ENCODE results near the gene TFPI.
A peak's percentile ranks its signal among the peaks of the same experiment; 100 is the strongest.
"Not testable (repeated sequence)": the region's sequence is repeated elsewhere in the genome, so short reads cannot be mapped to it uniquely, and the experiment has no call there.

TFPI gene

DNA sequence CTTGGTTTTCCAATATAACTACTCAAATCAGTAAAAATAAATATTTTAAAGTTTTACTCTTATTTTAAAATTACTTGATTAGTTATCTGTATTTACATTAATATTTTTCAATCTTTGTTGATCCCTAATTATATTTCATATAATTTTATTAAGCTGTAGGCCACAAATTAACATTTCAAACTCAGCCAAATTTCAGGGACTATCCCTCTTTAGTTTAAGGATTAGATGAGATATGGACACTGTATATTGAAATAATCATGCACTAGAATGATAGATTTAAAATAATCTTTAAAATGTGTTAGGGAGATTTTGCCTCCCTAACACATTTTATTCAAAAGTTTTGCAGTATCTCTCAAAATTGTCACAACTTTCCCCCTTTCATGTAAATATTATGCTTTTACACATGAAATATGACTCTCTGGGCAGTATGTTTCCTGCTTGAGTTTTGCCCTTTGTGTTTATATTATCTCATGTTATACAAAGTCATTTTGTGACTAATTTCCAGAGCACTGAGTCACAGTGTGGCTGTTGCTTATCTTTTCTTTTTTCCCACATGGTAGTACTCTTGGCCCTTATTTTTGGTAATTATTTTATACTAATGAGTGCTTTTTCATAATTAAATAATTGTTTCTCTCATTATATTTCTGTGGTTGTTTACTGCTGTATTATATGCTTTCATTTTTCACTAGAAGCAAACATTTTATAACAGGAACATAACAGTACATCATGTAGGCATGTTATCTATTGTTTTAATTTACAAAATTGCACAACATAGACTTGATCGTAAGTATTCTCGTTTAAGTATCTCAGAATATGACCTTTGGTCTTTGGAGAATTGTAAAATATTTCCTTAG, 1.2 kb downstream of the TFPI start:
- no peak for DNase-seq (ENCODE audit: low spot score)

DNA sequence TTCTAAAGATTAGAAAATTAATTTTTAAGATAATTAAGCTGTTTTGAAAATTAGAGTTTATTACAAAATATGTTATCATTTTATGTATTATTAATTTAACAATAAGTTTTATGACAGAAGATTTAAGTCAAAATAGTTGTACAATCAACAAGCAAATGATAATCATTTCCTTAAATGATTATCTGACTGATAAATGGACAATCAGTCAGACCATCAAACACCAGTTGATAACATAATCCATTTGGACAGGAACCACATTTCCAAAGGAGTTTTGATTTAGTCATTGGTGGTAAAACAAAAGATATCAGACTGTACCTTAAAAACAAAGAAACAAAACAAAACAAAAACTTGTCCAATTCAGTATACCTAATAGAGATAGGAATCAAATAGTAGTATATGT, 1.9 kb downstream of the TFPI start:
- no peak for DNase-seq (ENCODE audit: low spot score)

DNA sequence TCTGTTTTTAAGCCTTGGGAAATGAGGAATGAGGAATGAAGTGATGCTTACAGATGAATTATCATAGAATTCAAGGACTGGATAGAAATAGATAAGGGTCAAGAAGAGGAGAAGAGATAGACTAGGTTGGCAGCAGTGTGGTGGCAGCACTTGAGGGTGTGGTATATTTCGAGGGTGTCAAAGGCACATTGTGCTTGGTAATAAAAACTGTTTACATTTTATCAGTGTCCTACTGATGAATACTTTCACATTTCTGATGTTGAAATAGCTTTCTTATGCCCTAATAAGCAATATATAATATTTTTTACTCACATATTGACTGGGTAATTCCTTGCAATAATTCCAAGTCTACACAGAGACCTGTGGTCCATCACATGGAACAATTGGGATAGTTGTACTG, 3.4 kb downstream of the TFPI start:
- DNase-seq (ENCODE audit: low spot score) = no peak

DNA sequence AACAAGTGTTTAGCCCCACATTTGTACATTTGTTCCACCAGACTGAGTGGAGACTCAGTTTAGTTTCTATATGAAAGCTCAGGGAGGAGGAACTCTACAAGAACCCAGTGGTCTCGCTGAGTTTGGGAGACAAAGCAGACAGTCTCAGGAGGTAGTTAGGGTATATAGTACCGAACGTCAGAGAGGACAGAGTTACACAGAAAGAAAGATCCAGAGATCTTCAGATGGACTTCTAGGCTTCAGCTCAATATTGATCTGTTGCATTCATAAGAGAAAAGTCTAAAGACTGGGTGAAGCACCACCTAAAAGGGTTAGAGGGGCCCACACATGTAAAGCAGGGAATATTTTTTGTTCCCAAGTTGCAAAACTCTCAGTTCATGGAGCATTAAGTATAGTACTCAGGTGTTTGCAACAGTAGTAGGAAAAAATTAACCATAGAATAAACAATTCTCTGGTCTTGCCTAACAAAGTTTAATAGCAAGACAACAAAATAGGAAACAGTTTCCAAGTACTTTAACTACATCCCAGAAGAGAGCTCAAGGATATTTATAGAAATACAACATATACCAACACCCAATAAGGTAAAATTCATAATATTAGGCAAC, 4.2 kb downstream of the TFPI start:
- DNase-seq (ENCODE audit: low spot score) = no peak

DNA sequence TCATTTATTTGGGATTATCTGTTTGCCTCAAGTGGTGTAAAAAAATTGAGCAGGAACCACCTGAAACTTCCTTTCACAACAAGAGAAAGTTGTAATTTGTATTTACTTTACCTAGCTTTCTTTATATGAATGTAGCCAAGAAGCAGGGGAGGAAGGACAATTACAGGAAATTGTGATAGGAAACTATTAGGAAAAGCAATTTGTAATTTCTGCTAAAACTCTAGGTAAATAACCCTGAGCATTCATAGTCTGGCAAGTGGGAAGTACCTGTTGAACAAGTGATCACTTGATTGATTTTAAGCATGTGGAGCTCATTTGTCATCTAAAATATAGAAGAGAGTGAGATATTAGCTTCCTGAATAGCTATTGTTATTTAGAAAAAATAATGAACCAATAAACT, 5.0 kb downstream of the TFPI start:
- DNase-seq (ENCODE audit: low spot score) = no peak

DNA sequence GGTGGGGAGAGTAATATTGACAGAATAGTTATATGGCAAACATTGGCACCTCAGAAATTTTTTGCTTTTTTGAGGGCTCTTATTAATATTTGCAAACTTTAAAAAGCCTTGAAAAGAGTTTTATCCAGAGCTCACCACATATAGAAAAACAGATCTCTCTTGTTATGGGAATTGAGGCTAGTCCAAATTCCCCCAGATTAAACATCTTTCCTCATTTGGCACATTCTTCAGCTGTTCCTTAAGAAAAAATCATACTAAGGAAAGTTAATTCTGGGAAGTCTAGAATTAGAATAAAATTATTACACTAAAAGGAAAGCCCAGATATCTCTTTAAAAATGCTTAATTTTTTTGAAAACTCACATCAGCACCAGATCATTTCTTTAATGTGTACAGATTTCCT, 5.6 kb downstream of the TFPI start:
- no peak for DNase-seq (ENCODE audit: low spot score)

DNA sequence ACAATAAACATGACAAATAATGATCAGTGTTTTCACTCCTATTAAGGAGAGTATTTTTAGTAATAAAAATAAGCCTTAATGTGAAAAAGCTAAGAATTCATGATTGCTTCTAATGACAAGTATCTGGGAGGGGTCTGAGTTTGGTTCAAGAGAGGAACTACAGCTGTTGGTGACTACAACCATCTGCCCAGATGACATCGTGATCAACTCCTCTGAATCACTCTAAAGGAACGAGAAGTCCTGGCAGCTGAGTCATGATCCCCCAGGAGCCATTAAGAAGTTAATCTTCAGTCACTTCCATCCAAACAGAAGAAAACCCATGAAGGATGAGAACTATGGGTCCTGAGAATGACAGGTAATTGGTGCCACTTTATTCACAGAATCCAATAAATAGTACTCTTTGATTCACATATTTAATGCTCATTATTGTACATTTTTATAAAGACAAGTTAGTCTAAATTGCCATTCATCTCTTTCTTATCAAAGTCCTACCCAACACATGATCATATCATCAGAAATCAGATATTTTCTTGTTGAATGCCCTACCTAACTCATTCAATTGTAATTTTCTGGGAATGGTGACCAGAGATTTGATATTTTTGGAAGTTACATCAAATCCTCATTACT, 6.8 kb downstream of the TFPI start:
- peak; percentile 79 for DNase-seq (ENCODE audit: low spot score)

DNA sequence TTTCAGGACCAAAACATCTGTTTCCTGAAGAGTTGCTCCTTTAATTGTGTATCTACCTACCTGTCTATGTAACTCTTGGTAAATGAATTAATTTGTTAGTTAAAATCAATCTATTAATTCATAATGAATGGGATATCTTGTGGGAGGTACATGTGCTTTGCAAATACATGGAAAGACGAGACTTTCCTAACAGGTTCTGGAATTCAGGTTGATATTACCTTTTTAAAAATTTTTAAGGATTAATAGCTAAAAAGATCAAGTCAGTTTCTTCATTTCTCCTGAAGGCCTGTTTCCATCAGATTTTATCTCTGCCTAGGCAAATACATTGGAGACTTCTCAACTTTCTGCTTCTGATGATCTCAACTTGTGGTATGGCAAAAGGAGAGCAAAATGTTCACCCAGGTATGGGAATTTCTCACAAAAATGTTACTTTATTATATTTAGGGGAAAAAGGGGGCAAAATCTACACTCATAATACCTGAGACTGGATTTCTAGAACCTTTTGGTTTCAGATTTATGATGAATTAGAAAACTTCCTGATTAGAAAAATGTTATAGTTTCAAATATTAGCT, 7.4 kb downstream of the TFPI start:
- DNase-seq (ENCODE audit: low spot score) = no peak

DNA sequence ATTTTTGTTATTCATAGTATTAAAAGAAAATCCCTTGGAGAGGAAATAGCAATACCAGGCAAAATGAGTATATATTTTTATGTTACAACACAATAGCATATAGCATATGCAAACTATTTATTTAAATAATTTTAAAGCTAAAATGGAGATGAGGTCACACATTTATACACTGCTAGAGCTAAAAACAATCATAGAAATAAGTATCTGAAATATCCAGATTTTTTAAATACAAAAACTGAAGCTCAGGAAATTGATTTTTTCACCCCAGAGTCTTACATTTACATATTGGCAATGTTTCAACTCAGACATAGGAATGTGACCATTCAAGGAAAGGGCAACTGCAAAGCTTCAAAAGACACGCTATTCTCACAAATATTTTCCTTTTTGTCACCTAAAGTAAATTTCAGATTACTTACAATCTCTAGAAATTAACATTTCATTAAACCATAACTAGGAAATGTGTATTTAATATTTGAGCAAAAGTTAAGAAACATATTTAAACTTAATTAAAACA, 8.9 kb downstream of the TFPI start:
- DNase-seq (ENCODE audit: low spot score) = no peak

DNA sequence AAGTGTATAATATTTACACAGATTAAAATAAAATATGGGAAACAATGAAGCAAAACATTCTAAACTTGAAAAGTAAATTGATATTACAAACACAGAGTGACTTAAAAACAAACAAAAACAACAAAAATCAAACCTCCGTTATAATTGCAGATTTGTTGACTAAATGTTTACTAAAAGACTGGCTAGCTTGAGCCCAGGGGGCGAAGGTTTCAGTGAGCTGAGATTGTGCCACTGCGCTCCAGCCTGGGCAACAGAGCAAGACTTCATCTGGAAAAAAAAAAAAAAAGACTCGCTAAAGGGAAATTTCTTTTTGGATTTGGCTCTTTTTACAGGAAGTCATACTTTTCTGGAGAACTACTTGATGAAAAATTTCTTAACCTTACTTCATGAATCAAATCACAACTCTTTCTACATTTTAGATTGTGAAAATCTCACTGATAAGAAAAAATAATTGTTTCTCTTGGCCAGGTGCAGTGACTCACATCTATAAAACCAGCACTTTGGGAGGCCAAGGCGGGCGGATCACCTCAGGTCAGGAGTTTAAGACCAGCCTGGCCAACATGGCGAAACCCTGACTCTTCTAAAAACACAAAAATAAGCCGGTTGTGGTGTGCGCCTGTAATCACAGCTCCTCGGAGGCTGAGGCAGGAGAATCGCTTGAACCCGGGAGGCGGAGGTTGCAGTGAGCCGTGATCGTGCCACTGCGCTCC, 9.7 kb downstream of the TFPI start:
- DNase-seq (ENCODE audit: low spot score) = no peak

DNA sequence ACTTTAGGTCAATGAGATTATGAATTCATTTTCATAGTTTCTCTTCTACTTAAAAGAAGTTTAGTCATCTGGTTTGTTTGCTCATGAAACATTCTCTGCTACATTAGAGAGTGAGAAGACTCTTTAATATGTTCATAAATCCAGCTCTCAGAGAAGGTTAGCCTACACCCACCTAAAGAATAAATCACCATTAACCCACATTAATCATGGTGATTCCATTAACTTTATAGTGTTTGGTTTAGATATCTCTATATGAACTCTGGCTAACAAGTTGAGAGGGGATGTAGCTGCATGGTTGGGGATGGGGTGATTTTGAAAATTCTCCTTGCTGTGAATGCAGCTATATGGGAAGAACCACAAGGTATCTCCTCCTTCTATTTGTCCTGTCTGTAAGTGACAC, 10.7 kb downstream of the TFPI start:
- DNase-seq (ENCODE audit: low spot score) = no peak

DNA sequence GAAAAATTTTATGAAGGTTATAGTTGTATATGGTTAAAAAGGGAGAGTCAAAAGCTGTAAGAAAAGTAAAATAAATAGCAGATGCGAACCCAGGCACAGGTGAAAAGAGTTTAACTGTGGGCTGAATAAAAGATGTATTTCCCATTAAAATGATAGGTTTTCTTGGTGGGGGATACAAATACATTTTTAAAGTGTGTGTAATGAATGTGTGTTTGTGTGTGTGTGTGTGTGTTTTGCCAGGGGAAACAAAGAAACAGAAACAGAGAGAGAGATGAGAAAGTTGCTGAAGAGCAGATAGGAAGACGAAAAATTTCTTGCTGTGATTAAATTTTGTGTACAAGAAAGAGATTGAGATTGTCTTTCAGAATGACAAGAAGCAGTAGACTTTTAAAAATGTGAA, 12.1 kb downstream of the TFPI start:
- DNase-seq (ENCODE audit: low spot score) = no peak

DNA sequence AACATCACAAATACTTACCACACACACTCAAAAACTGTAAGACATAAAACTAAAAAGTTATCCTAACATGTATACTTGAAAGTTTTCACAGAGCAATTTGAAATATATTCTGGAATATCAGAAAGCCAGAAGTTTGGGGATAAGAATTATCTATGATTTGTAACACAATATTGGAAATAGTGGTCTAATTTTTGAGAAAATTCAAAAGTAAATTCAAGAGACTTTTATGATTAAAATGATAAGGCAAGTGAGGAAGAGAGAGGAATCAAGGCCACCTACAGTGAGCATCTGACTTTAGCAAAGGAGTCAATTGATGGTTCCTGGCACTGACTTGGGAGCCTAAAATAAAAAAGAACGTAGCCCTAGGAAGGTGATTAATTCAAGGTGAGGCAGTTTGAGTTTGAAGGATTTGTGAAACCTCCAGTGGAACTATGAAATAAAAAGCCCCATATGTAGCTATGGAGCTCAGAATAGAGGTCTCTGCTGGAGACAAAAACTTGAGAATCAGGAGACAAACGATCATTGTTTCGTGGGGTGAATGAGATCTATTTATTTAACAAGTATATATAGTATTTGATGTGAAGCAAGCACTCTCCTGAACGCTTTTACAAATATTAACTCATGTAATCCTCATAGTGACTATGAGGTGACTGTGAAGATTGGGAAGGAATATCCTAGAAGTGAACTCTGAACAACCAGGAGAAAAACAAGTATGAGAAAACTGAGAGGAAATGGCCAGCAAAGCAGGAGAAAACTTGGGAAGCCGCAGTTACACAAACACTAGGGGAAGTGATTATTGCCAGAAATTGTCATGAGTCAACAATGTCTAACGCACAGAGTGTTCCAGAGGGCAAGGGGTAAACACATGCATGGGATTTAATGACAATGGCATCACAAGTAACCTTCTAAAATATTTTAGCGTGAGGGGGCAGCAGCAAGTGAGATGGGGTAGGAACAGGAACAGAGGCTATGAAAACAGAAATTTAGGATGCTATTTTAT, 12.8 kb downstream of the TFPI start:
- DNase-seq (ENCODE audit: low spot score) = peak; percentile 71

DNA sequence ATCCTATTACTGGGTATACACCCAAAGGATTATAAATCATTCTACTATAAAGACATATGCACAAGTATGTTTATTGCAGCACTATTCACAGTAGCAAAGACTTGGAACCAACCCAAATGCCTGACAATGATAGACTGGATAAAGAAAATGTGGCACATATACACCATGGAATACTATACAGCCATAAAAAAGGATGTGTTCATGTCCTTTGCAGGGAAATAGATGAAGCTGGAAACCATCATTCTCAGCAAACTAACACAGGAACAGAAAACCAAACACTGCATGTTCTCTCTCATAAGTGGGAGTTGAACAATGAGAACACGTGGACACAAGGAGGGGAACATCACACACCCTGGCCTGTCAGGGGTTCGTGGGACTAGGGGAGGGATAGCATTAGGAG, 16.0 kb downstream of the TFPI start:
- not testable (repeated sequence) for DNase-seq (ENCODE audit: low spot score)

DNA sequence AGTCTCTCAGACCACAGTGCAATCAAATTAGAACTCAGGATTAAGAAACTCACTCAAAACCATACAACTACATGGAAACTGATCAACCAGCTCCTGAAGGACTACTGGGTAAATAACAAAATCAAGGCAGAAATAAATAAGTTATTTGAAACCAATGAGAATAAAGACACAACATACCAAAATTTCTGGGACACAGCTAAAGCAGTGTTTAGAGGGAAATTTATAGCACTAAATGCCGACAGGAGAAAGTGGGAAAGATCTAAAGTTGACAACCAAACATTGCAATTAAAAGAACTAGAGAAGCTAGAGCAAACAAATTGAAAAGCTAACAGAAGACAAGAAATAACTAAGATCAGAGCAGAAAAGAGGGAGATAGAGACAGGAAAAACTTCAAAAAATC, 18.9 kb downstream of the TFPI start:
- DNase-seq (ENCODE audit: low spot score) = not testable (repeated sequence)

DNA sequence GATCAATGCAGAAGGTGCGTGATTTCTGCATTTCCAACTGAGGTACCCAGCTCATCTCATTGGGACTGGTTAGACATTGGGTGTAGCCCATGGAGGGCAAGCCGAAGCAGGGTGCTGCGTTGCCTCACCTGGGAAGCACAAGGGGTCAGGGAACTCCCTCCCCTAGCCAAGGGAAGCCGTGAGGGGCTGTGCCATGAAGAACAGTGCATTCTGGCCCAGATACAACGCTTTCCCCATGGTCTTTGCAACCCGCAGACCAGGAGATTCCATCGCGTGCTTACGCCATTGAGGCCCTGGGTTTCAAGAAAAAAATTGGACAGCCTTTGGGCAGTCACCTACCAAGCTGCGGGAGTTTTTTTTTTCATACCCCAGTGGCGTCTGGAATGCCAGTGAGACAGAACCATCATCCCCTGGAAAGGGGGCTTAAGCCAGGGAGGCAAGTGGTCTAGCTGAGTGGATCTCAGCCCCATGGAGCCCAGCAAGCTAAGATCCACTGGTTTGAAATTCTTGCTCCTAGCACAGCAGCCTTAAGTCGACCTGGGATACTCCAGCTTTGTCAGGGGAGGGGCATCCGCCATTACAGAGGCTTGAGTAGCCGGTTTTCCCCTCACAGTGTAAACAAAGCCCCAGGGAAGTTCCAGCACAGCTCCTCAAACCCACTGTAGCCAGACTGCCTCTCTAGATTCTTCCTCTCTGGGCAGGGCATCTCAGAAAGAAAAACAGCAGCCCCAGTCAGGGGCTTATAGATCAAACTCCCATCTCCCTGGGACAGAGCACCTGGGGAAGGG, 21.7 kb downstream of the TFPI start:
- no peak for DNase-seq (ENCODE audit: low spot score)

DNA sequence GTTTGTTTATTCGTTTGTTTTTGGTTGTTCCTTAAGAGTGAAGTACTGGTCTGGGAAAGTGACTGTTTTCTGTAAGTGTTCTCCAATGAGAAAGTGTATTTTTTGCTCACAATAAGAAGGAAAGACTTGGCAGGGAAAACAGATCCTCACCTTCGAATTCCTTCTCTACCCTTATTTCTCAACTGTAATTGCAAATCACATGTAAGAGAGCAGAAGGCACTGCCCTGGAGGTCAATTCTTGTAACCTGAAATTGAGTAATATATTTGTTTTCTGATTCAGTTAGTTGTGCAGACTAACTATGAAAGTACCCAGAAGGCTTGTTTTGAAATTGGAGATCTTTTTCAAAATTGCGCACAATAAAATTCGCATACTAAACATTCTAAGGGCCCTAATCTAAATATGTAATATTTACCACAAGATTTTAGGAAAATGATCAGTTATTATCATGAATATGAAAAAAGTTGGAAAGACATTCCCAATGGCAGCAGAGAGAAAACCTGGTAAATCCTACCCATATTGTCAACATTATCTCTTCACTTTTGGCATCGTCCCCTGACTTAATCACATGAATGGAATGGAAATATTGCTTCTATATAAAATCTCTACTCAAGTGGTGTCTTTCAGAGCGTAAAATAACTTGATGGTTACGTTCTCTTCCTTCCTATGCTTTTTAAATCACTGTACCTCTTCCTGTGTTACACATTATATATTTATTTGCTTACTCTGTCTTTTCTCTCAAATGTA, 24.1 kb downstream of the TFPI start:
- no peak for DNase-seq (ENCODE audit: low spot score)

DNA sequence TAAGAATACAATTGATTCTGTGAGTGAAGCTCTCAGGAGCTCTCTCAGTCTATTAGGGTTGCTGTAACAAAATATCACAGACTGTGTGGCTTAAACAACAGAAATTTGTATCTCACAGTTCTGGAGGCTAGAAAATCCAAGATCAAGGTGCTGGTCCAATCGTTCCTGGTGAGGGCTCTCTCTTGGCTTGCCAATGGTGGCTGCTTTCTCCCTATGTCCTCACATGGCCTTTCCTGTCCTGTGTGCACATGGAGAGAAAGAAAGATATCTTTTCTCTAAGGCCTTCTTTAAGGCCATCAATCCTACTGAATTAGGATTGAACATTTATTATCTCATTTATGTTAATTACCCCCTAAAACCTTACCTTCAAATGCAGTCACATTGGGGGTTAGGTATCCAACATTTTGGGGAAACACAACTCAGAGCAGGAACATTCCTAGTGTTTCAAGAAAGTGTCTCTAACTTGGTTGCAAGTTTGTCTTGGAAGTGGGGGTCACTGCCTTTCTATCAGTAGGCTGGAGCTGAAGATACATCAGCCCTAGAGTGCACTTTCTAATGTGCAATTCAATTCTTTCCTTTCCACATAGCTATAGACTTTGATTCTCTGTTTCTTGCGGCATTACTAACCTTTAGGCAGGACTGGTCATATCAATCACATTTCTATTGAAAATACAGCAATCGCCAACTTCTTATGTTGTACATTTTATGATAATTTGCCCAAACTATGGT, 24.8 kb downstream of the TFPI start:
- DNase-seq (ENCODE audit: low spot score) = no peak

DNA sequence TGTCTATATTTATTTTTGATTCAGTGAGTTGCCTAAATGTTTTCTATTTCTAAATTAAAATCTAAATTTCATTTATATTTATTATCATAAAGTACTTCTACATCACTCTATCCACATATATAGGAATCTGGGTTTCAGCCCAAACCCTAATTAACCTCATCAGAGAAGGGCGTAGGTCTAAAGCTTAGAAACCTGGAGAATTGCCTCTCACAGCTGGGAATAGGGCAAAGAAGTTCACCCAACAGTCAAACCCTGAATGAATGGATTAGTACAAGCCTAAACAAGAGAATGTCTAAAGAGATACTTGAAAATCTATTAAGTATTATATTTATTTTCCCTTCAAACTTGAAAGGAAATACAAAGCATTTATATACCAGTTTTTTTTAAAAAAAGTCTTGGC, 26.2 kb downstream of the TFPI start:
- no peak for DNase-seq (ENCODE audit: low spot score)

Data from GM03348 (cell line).